GM12801 (cell line): ENCODE data around the gene WNT6.

ENCODE experiments used
- CTCF ChIP-seq: IDR thresholded peaks from one replicate; pipeline ENCODE4 v1.5.1; 2011; ENCODE audit warnings: control low read depth; ENCODE audit not compliant: insufficient read length; ENCODE audit errors: extremely low read depth

The WNT6 gene

GRCh38 chr2:218855305-218856166 is 4.1 kb upstream of the WNT6 start:
- TF ChIP-seq CTCF = no peak

GRCh38 chr2:218856167-218856895 is 3.3 kb upstream of the WNT6 start:
- TF ChIP-seq CTCF = no peak

DNA sequence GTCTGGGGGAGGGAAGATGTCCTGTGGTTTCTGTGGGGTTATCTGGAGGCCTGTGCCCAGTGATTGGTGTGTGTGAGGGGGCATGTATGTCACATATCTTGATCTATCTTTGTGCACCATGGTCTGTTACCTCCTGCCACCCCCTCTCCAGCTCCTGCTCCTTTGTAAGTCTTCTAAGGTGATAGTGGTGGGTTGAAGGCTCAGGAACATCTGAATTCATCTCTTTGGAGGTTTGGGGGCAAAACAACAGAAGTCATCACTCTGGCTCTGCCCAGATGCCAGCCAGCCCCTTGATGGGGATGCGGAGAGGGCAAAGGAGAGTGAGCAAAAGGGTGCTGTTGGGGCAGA is 2.7 kb upstream of the WNT6 start:
- TF ChIP-seq CTCF = no peak

GRCh38 chr2:218857371-218858137 is 2.1 kb upstream of the WNT6 start:
- TF ChIP-seq CTCF = no peak

- no peak for TF ChIP-seq CTCF
Measured at GRCh38 chr2:218858138-218858445, 1.5 kb upstream of the WNT6 start.

DNA sequence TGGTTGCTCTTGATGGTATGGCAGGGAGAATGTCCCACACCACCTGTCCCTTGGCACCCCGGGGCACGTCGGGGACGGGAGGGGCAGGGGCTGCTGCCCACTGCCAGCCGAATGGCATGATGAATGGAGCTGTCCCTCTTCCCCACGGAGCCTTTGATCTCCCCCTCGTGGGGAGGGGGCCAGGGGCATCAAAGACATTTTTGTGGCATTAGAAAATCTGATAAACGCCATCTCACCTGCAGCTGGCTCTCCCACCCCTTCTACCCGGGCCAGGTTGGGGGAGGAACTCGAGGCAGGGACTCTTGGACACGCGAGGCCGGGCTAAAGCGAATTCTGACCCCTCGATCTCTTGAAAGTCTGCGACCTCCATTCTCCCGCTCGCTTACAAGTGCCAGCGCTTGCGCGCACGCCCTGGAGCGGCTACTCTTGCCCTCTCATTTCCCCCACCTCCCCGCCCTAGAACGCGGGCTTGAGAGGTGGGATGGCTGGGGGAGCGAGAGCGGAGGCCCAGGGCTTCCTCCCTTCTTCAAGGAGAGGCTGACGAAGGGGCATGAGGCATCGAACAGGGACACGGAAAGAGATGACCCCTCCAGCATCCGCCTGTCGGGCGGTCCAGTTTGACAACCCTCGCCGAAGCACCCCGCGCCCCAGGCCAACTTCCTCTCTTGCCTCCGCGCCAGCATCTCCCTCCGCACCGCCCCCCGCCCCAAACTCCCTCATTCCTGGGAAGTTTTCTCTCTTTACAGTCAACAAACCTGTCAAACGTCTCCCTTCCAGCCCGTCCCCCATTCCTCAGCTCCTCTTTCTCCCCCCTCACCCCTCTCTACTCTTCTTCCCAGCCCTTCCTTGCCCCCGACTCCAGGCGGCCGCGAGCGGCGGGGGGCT is 692 bp upstream of the WNT6 start:
- no peak for TF ChIP-seq CTCF
